PC-3 (cell line): ENCODE data around the gene PLS3. TPM values are rescaled to one million over a fixed set of nuclear protein-coding genes. Genes with fewer than 3 reads are reported as not detected.

ENCODE experiments used
- ATAC-seq: fragments of 200-7000 bp; cut with Tn5 transposase; 2 replicates; pipeline ENCODE4 v1.9.1; 2020; ENCODE audit warnings: mild to moderate bottlenecking, moderate library complexity
- BruUV-seq: library from RNA; stranded (reverse); fragments of 400-500 nt; replicated peaks from 2 replicates; lab custom pipeline; 2021; lab: Mats Ljungman, UMichigan
- CTCF ChIA-PET: fragments of 300-600 bp; sonication (Branson Sonifier 250); formaldehyde crosslinking; loops from one replicate; lab custom pipeline; 2022; ENCODE audit warnings: antibody characterized with exemption; lab: Charles Lee
- POLR2A ChIA-PET: fragments of 300-600 bp; sonication (Branson Sonifier 250); formaldehyde crosslinking; loops from one replicate; lab custom pipeline; 2022; ENCODE audit warnings: antibody characterized with exemption; ENCODE audit not compliant: unreplicated experiment; lab: Charles Lee
- DNase-seq: peaks from one replicate; pipeline ENCODE4 v3.0.0-alpha.2; 2015
- H2AFZ ChIP-seq: fragments of 300-600 bp; sonication (generic); 2 replicates; pipeline ENCODE4 v1.6.0; 2016; ENCODE audit warnings: antibody characterized with exemption, low read length
- H3F3A ChIP-seq: fragments of 300-600 bp; sonication (generic); one replicate; pipeline ENCODE4 v1.6.0; 2017; ENCODE audit warnings: antibody characterized with exemption, low read length, control low read depth, mild to moderate bottlenecking; ENCODE audit not compliant: unreplicated experiment
- H3K27ac ChIP-seq: fragments of 300-600 bp; sonication (generic); 2 replicates; pipeline ENCODE4 v1.5.1; 2016; ENCODE audit warnings: mild to moderate bottlenecking, low read length
- H3K27me3 ChIP-seq: fragments of 300-600 bp; sonication (generic); 2 replicates; pipeline ENCODE4 v1.6.1; 2016; ENCODE audit warnings: low read length, mixed read lengths
- H3K36me3 ChIP-seq: fragments of 300-600 bp; sonication (generic); 2 replicates; pipeline ENCODE4 v1.6.1; 2016; ENCODE audit warnings: low read depth, mixed run types, low read length, mixed read lengths
- H3K4me1 ChIP-seq: fragments of 300-600 bp; sonication (generic); 2 replicates; pipeline ENCODE4 v1.5.1; 2016; ENCODE audit warnings: low read length; ENCODE audit not compliant: insufficient read depth
- H3K4me2 ChIP-seq: fragments of 300-600 bp; sonication (generic); 2 replicates; pipeline ENCODE4 v1.6.0; 2016; ENCODE audit warnings: low read length
- H3K4me3 ChIP-seq: fragments of 300-600 bp; sonication (generic); 2 replicates; pipeline ENCODE4 v1.5.1; 2016; ENCODE audit warnings: mild to moderate bottlenecking, low read length, mixed read lengths
- H3K79me2 ChIP-seq: fragments of 300-600 bp; sonication (generic); 2 replicates; pipeline ENCODE4 v1.6.1; 2017; ENCODE audit warnings: low read length, mixed read lengths
- H3K9ac ChIP-seq: fragments of 300-600 bp; sonication (generic); 2 replicates; pipeline ENCODE4 v1.6.0; 2016; ENCODE audit warnings: mild to moderate bottlenecking, low read length
- H3K9me2 ChIP-seq: fragments of 300-600 bp; sonication (generic); replicated peaks from 2 replicates; pipeline ENCODE4 v1.6.1; 2016; ENCODE audit warnings: mixed run types, low read length, mixed read lengths
- H3K9me3 ChIP-seq: fragments of 300-600 bp; sonication (generic); 2 replicates; pipeline ENCODE4 v1.6.1; 2016; ENCODE audit warnings: low read length, mixed read lengths
- H4K20me1 ChIP-seq: fragments of 300-600 bp; sonication (generic); 2 replicates; pipeline ENCODE4 v1.6.1; 2016; ENCODE audit warnings: low read length, mixed read lengths
- EZH2 ChIP-seq: fragments of 300-600 bp; sonication (generic); IDR thresholded peaks from one replicate; pipeline ENCODE4 v1.6.1; 2017; ENCODE audit warnings: antibody characterized with exemption, mild to moderate bottlenecking, low read length; ENCODE audit not compliant: unreplicated experiment
- EZH2phosphoT487 ChIP-seq: fragments of 300-600 bp; sonication (generic); IDR thresholded peaks from 2 replicates; pipeline ENCODE4 v1.6.1; 2018; ENCODE audit warnings: mild to moderate bottlenecking, antibody characterized with exemption, low read length, borderline replicate concordance
- intact Hi-C: fragments of 100-400 bp; cut with micrococcal nuclease; formaldehyde crosslinking; loops from 2 replicates; pipeline ENCODE4 v1.9.0; 2023
- total RNA-seq: library from RNA; depleted of rRNA; stranded (reverse); fragments of >200 nt; gene quantifications from 2 replicates; pipeline ENCODE4 v1.2.3, GENCODE V29; 2014
- TF ChIP-seq, protein P1 (sequence below): fragments of 300-600 bp; sonication (generic); conservative IDR thresholded peaks from 2 replicates; pipeline ENCODE4 v1.5.1; 2017; ENCODE audit warnings: antibody characterized with exemption, low read depth, mild to moderate bottlenecking, low read length

Gene PLS3
- total RNA-seq, 1 experiment from 2014 or later = 267 TPM

DNA sequence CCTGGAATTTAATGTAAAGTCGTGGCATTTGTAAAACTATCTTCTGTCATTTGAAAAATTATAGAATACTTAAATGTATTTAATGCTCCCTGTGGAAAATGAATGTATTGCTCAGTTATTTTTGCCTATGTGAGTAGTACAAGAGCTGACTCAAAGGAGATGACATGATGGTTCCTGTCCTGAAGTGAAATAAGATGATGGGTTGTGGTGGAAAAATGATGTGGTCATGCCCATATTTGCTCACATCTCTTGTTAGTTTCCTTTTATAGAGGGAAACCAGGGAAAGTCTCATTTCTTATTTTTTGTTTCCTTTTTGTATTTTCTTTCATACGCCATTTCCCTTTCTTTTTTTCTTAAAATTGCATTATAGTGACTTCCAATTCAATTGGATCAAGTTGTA, 23.7 kb downstream of the PLS3 start:
- H3K9ac ChIP-seq = peak overlapping the region; percentile 69
- peaks cover 100% of the 10 kb centered on the region for H3K79me2 ChIP-seq
- TF ChIP-seq EZH2 (no peak), EZH2phosphoT487 (no peak)
- TF ChIP-seq, protein P1, sequence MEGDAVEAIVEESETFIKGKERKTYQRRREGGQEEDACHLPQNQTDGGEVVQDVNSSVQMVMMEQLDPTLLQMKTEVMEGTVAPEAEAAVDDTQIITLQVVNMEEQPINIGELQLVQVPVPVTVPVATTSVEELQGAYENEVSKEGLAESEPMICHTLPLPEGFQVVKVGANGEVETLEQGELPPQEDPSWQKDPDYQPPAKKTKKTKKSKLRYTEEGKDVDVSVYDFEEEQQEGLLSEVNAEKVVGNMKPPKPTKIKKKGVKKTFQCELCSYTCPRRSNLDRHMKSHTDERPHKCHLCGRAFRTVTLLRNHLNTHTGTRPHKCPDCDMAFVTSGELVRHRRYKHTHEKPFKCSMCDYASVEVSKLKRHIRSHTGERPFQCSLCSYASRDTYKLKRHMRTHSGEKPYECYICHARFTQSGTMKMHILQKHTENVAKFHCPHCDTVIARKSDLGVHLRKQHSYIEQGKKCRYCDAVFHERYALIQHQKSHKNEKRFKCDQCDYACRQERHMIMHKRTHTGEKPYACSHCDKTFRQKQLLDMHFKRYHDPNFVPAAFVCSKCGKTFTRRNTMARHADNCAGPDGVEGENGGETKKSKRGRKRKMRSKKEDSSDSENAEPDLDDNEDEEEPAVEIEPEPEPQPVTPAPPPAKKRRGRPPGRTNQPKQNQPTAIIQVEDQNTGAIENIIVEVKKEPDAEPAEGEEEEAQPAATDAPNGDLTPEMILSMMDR = no peak
- no TSS peak for BruUV-seq
- H3K4me1 ChIP-seq = peaks cover 80% of the 10 kb centered on the region
- no peak overlapping the region for H3K4me3 ChIP-seq
- no peaks in the 10 kb centered on the region for H3K9me2 ChIP-seq
- CTCF ChIA-PET = no interaction called here
- POLR2A ChIA-PET = interaction anchor here (0.7 kb wide), 1 partner anchor 24 kb away, joined by 3 read pairs; the partner anchor contains the start of gene PLS3
- peaks cover 9% of the 10 kb centered on the region; the same call in 1 of the 2 replicates for H3K36me3 ChIP-seq
- peak overlapping the region; percentile 97 for H3K27ac ChIP-seq
- H3K27me3 ChIP-seq = no peaks in the 10 kb centered on the region
- intact Hi-C loops = loop anchor here (5.0 kb wide), 1 partner anchor 33 kb away; no protein-coding TSS in a partner anchor
- H3K4me2 ChIP-seq = peak overlapping the region; percentile 48
- DNase-seq (peak; percentile 51), ATAC-seq (peak; percentile 36)
- no peaks in the 10 kb centered on the region for H4K20me1 ChIP-seq
- no peaks in the 10 kb centered on the region for H3K9me3 ChIP-seq
- no peaks in the 10 kb centered on the region for H3F3A ChIP-seq
- no peak overlapping the region for H2AFZ ChIP-seq

DNA sequence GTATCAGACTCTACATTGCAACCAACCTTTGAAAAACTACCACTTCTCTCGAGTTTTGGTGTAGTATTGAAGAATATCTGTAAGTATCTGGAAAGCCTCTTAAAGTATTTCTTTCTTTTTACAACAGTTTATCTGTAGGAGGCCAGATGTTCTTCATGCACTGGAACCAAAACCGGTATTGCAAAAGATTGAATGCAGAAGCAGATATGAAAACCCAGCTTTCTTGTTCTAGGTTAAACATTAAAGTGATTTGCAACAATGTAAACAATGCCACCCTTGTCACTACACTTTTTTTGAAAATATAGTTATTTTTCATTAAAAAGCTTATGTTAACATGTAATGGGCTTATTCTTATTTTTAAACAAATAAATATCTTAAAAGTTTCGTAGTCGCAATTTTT, 27.2 kb downstream of the PLS3 start:
- Histone ChIP-seq H3K36me3 (peaks cover 3% of the 10 kb centered on the region; the same call in 1 of the 2 replicates), H3K4me2 (no peak overlapping the region), H3K27me3 (no peaks in the 10 kb centered on the region), H3K4me1 (peaks cover 79% of the 10 kb centered on the region), H3K27ac (peak overlapping the region; percentile 98), H3K9me2 (no peaks in the 10 kb centered on the region), H4K20me1 (no peaks in the 10 kb centered on the region), H3K9ac (peak overlapping the region; percentile 85), H3F3A (no peaks in the 10 kb centered on the region), H3K79me2 (peaks cover 97% of the 10 kb centered on the region), H2AFZ (no peak overlapping the region), H3K4me3 (no peak overlapping the region), H3K9me3 (no peaks in the 10 kb centered on the region)
- intact Hi-C loops = no loop called here
- no peak for TF ChIP-seq EZH2phosphoT487
- TF ChIP-seq, protein P1 = no peak
- TF ChIP-seq EZH2 = no peak
- no peak for DNase-seq
- no peak for ATAC-seq
- ChIA-PET CTCF (no interaction called here), POLR2A (no interaction called here)
- no TSS peak for BruUV-seq

DNA sequence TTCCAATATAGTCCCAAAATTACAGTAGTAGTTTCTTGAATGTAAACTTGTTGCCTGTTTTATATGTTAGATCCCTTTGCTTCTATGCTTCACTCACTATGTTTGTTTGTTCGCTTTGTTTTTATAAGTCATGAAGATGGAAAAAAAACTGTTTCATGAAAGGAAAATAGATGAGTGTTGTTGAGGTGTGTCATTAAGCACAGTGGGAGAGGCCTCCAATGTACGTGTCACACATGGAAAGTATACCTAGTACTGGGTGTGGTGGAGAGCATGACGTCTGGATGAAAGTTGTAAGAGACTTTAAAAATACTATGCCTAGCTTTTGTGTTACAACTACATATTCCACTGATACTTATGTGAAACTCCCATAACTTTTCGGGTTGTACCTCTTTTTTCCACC, 28.4 kb downstream of the PLS3 start:
- Histone ChIP-seq H3F3A (no peaks in the 10 kb centered on the region), H3K9me2 (no peaks in the 10 kb centered on the region), H3K4me3 (no peak overlapping the region), H3K4me1 (peaks cover 78% of the 10 kb centered on the region), H3K27ac (peak overlapping the region; percentile 98), H3K27me3 (no peaks in the 10 kb centered on the region), H3K36me3 (peaks cover 3% of the 10 kb centered on the region; the same call in 1 of the 2 replicates), H2AFZ (no peak overlapping the region), H3K4me2 (peak overlapping the region; percentile 59), H4K20me1 (no peaks in the 10 kb centered on the region), H3K9ac (peak overlapping the region; percentile 85), H3K79me2 (peaks cover 97% of the 10 kb centered on the region), H3K9me3 (no peaks in the 10 kb centered on the region)
- ChIA-PET CTCF (no interaction called here), POLR2A (interaction anchor here (1.2 kb wide), 1 partner anchor 44 kb away, joined by 5 read pairs; no protein-coding TSS in a partner anchor)
- TF ChIP-seq EZH2phosphoT487 = no peak
- TF ChIP-seq, protein P1 = no peak
- no peak for TF ChIP-seq EZH2
- peak; percentile 59 for DNase-seq
- intact Hi-C loops = no loop called here
- no TSS peak for BruUV-seq
- ATAC-seq = peak; percentile 56
